WTC11 (cell line): ENCODE measurements around the gene TANGO6. TPM values are rescaled to one million over a fixed set of nuclear protein-coding genes. Genes with fewer than 3 reads are reported as not detected.

Experiments
- ATAC-seq: fragments of 200-7000 bp; cut with Tn5 transposase; 2 replicates; pipeline ENCODE4 v1.10.0; 2021; ENCODE audit warnings: mild to moderate bottlenecking, moderate library complexity
- CTCF ChIA-PET: fragments of 300-600 bp; sonication (Branson Sonifier 250); formaldehyde crosslinking; loops from one replicate; lab custom pipeline; 2021; ENCODE audit warnings: antibody characterized with exemption; lab: Charles Lee
- POLR2A ChIA-PET: fragments of 350-600 bp; sonication (Branson Sonifier 250); formaldehyde crosslinking; loops from one replicate; lab custom pipeline; 2021; ENCODE audit warnings: antibody characterized with exemption; lab: Charles Lee
- DNase-seq: peaks from one replicate; pipeline ENCODE4 v3.0.0; 2021; ENCODE audit warnings: low spot score
- H3K27ac Mint-ChIP-seq: 2 replicates; pipeline ENCODE4 v1.8.0; 2021; ENCODE audit warnings: mixed read lengths
- H3K27me3 Mint-ChIP-seq: 2 replicates; pipeline ENCODE4 v1.8.0; 2021; ENCODE audit warnings: low read depth, mild to moderate bottlenecking, moderate library complexity, mixed read lengths
- H3K36me3 Mint-ChIP-seq: 2 replicates; pipeline ENCODE4 v1.8.0; 2021; ENCODE audit warnings: mixed read lengths
- H3K4me1 Mint-ChIP-seq: 2 replicates; pipeline ENCODE4 v1.8.0; 2022; ENCODE audit warnings: mixed read lengths
- H3K4me3 Mint-ChIP-seq: 2 replicates; pipeline ENCODE4 v1.8.0; 2021; ENCODE audit warnings: mild to moderate bottlenecking, moderate library complexity, mixed read lengths
- H3K9me3 Mint-ChIP-seq: 2 replicates; pipeline ENCODE4 v1.8.0; 2021; ENCODE audit warnings: mixed read lengths
- ATF1 ChIP-seq: sonication (generic); formaldehyde crosslinking; IDR thresholded peaks from 2 replicates; pipeline ENCODE4 v1.8.1; 2023; ENCODE audit warnings: mild to moderate bottlenecking, moderate library complexity, missing genetic modification reagents
- ELF4 ChIP-seq: sonication (generic); formaldehyde crosslinking; IDR thresholded peaks from 2 replicates; pipeline ENCODE4 v1.8.1; 2022; ENCODE audit warnings: low read depth, mild to moderate bottlenecking, moderate library complexity, missing genetic modification reagents
- KAT7 ChIP-seq: sonication (generic); formaldehyde crosslinking; IDR thresholded peaks from 2 replicates; pipeline ENCODE4 v1.8.1; 2023; ENCODE audit warnings: missing genetic modification reagents, mild to moderate bottlenecking, borderline replicate concordance
- NFYB ChIP-seq: sonication (generic); formaldehyde crosslinking; conservative IDR thresholded peaks from 2 replicates; pipeline ENCODE4 v1.8.0; 2022; ENCODE audit warnings: low read depth, missing genetic modification reagents
- RORB ChIP-seq: fragments of 250-450 bp; sonication (Bioruptor Pico); IDR thresholded peaks from 2 replicates; pipeline ENCODE4 v1.9.0; 2021; ENCODE audit warnings: mild to moderate bottlenecking
- total RNA-seq: library from RNA; stranded (reverse); gene quantifications from 3 replicates; pipeline ENCODE4 v1.2.3, GENCODE V29; 2021
- TF ChIP-seq, protein P1 (sequence below): fragments of 250-450 bp; sonication (Bioruptor Pico); conservative IDR thresholded peaks from 2 replicates; pipeline ENCODE4 v1.9.0; 2021; ENCODE audit warnings: mild to moderate bottlenecking
- TF ChIP-seq, protein P2 (sequence below): sonication (generic); formaldehyde crosslinking; IDR thresholded peaks from 2 replicates; pipeline ENCODE4 v1.8.1; 2022; ENCODE audit warnings: missing genetic modification reagents, borderline replicate concordance
- TF ChIP-seq, protein P3 (sequence below): sonication (generic); formaldehyde crosslinking; conservative IDR thresholded peaks from 2 replicates; pipeline ENCODE4 v1.8.1; 2022; ENCODE audit warnings: mild to moderate bottlenecking, missing genetic modification reagents
- TF ChIP-seq, protein P4 (sequence below): fragments of 250-450 bp; sonication (Bioruptor Pico); IDR thresholded peaks from 2 replicates; pipeline ENCODE4 v2.1.2; 2022; ENCODE audit warnings: mild to moderate bottlenecking, moderate library complexity
- TF ChIP-seq, protein P5 (sequence below): fragments of 250-450 bp; sonication (Bioruptor Pico); IDR thresholded peaks from 2 replicates; pipeline ENCODE4 v1.9.0; 2021; ENCODE audit warnings: moderate library complexity, mild to moderate bottlenecking, inconsistent platforms, borderline replicate concordance
- TF ChIP-seq, protein P6 (sequence below): sonication (generic); formaldehyde crosslinking; IDR thresholded peaks from 2 replicates; pipeline ENCODE4 v1.8.1; 2023; ENCODE audit warnings: mild to moderate bottlenecking, missing genetic modification reagents, borderline replicate concordance
- TF ChIP-seq, protein P7 (sequence below): sonication (generic); formaldehyde crosslinking; IDR thresholded peaks from 2 replicates; pipeline ENCODE4 v1.8.1; 2023; ENCODE audit warnings: mild to moderate bottlenecking, missing genetic modification reagents, moderate library complexity
- TF ChIP-seq, protein P8 (sequence below): sonication (generic); formaldehyde crosslinking; IDR thresholded peaks from 2 replicates; pipeline ENCODE4 v1.8.0; 2023; ENCODE audit warnings: missing genetic modification reagents

Gene TANGO6
- total RNA-seq, 1 experiment from 2014 or later, result 15.6 TPM

DNA sequence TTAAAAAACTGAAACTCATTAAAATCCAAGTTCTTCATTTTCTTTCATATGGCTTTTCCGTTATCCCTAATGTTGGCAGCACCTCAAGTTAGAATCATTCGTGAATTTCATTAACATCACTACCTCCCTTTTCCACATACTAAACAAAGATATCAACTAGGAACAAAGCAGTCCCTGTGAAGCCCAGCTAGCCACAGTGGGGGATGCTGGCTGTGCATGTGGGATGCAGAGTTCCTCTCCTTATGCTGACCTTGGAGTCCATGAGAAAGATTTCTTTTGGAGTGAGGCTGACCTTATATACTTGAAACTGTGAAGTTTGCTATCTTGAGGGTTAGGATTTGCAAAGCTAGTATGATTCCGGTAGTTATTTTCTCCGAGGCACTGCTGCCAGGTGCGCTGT, 117.6 kb downstream of the TANGO6 start:
- Mint-ChIP-seq H3K36me3 (no peaks in the 10 kb centered on the region), H3K4me3 (no peak overlapping the region), H3K9me3 (peaks cover 8% of the 10 kb centered on the region), H3K27ac (peak overlapping the region; percentile 58; the same call in 1 of the 2 replicates), H3K4me1 (peaks cover 24% of the 10 kb centered on the region), H3K27me3 (no peaks in the 10 kb centered on the region)
- ChIA-PET CTCF (no interaction called here), POLR2A (no interaction called here)
- DNase-seq (no peak), ATAC-seq (0 out of 2 replicates have a peak, but pooled peaks have one; percentile 38)
- no peak for TF ChIP-seq KAT7
- TF ChIP-seq, protein P1, sequence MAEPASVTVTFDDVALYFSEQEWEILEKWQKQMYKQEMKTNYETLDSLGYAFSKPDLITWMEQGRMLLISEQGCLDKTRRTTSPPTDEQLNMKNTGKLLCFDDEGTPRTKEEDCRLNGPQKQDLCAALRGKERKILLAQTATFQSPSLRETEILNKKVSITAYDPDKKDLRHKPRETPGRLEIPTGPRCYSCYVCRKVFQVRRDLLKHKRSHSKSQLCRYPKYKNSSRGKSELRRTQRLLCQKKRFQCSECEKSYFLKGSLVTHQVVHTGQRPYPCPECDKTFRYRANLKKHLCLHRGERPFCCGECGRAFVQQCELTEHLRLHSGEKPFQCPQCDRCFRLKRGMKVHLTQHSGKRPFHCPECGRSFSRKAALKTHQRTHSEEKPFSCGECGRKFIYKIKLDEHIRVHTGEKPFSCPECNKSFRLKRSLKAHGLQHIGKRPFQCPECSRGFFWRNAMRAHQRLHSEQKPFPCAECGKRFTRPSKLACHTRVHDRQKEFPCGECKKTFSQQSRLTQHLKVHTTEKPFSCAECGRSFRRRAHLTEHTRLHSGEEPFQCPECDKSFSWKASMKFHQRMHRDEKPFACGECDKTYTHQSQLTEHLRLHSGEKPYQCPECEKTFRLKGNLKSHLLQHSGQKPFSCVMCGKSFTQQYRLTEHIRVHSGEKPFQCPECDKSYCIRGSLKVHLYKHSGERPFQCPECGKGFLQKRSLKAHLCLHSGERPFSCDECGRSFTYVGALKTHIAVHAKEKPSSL (CRISPR knock-in tag), result no peak
- TF ChIP-seq ELF4 (CRISPR knock-in tag), result no peak
- TF ChIP-seq ATF1 (CRISPR knock-in tag), result no peak
- TF ChIP-seq, protein P2, sequence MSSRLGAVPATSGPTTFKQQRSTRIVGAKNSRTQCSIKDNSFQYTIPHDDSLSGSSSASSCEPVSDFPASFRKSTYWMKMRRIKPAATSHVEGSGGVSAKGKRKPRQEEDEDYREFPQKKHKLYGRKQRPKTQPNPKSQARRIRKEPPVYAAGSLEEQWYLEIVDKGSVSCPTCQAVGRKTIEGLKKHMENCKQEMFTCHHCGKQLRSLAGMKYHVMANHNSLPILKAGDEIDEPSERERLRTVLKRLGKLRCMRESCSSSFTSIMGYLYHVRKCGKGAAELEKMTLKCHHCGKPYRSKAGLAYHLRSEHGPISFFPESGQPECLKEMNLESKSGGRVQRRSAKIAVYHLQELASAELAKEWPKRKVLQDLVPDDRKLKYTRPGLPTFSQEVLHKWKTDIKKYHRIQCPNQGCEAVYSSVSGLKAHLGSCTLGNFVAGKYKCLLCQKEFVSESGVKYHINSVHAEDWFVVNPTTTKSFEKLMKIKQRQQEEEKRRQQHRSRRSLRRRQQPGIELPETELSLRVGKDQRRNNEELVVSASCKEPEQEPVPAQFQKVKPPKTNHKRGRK (CRISPR knock-in tag), result no peak
- TF ChIP-seq, protein P3, sequence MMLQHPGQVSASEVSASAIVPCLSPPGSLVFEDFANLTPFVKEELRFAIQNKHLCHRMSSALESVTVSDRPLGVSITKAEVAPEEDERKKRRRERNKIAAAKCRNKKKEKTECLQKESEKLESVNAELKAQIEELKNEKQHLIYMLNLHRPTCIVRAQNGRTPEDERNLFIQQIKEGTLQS (CRISPR knock-in tag), result no peak
- TF ChIP-seq, protein P4, sequence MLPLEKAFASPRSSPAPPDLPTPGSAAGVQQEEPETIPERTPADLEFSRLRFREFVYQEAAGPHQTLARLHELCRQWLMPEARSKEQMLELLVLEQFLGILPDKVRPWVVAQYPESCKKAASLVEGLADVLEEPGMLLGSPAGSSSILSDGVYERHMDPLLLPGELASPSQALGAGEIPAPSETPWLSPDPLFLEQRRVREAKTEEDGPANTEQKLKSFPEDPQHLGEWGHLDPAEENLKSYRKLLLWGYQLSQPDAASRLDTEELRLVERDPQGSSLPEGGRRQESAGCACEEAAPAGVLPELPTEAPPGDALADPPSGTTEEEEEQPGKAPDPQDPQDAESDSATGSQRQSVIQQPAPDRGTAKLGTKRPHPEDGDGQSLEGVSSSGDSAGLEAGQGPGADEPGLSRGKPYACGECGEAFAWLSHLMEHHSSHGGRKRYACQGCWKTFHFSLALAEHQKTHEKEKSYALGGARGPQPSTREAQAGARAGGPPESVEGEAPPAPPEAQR, result no peak
- no peak for TF ChIP-seq NFYB (CRISPR knock-in tag)
- TF ChIP-seq RORB (CRISPR knock-in tag), result no peak
- TF ChIP-seq, protein P5, sequence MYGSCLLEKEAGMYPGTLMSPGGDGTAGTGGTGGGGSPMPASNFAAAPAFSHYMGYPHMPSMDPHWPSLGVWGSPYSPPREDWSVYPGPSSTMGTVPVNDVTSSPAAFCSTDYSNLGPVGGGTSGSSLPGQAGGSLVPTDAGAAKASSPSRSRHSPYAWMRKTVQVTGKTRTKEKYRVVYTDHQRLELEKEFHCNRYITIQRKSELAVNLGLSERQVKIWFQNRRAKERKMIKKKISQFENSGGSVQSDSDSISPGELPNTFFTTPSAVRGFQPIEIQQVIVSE (CRISPR knock-in tag), result no peak
- TF ChIP-seq, protein P6, sequence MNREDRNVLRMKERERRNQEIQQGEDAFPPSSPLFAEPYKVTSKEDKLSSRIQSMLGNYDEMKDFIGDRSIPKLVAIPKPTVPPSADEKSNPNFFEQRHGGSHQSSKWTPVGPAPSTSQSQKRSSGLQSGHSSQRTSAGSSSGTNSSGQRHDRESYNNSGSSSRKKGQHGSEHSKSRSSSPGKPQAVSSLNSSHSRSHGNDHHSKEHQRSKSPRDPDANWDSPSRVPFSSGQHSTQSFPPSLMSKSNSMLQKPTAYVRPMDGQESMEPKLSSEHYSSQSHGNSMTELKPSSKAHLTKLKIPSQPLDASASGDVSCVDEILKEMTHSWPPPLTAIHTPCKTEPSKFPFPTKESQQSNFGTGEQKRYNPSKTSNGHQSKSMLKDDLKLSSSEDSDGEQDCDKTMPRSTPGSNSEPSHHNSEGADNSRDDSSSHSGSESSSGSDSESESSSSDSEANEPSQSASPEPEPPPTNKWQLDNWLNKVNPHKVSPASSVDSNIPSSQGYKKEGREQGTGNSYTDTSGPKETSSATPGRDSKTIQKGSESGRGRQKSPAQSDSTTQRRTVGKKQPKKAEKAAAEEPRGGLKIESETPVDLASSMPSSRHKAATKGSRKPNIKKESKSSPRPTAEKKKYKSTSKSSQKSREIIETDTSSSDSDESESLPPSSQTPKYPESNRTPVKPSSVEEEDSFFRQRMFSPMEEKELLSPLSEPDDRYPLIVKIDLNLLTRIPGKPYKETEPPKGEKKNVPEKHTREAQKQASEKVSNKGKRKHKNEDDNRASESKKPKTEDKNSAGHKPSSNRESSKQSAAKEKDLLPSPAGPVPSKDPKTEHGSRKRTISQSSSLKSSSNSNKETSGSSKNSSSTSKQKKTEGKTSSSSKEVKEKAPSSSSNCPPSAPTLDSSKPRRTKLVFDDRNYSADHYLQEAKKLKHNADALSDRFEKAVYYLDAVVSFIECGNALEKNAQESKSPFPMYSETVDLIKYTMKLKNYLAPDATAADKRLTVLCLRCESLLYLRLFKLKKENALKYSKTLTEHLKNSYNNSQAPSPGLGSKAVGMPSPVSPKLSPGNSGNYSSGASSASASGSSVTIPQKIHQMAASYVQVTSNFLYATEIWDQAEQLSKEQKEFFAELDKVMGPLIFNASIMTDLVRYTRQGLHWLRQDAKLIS (CRISPR knock-in tag), result no peak
- TF ChIP-seq, protein P7, sequence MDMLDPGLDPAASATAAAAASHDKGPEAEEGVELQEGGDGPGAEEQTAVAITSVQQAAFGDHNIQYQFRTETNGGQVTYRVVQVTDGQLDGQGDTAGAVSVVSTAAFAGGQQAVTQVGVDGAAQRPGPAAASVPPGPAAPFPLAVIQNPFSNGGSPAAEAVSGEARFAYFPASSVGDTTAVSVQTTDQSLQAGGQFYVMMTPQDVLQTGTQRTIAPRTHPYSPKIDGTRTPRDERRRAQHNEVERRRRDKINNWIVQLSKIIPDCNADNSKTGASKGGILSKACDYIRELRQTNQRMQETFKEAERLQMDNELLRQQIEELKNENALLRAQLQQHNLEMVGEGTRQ, result no peak
- TF ChIP-seq, protein P8, sequence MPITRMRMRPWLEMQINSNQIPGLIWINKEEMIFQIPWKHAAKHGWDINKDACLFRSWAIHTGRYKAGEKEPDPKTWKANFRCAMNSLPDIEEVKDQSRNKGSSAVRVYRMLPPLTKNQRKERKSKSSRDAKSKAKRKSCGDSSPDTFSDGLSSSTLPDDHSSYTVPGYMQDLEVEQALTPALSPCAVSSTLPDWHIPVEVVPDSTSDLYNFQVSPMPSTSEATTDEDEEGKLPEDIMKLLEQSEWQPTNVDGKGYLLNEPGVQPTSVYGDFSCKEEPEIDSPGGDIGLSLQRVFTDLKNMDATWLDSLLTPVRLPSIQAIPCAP, result no peak
